K562 (cell line): ENCODE measurements around the gene GRB10. TPM values are rescaled to one million over a fixed set of nuclear protein-coding genes. Genes with fewer than 3 reads are reported as not detected.

Experiments
- FOXA1 ChIP-seq: fragments of 450-650 bp; IDR thresholded peaks from 2 replicates; pipeline ENCODE4 v1.6.1; 2016; ENCODE audit warnings: mild to moderate bottlenecking, borderline replicate concordance
- JUNB ChIP-seq: fragments of 450-650 bp; formaldehyde crosslinking; conservative IDR thresholded peaks from 2 replicates; pipeline ENCODE4 v1.4.0; 2020; ENCODE audit warnings: mild to moderate bottlenecking
- MAFF ChIP-seq: IDR thresholded peaks from 2 replicates; pipeline ENCODE4 v1.6.1; 2012; ENCODE audit warnings: low read length, improper control_type of control experiment
- MTA1 ChIP-seq: fragments of 450-650 bp; IDR thresholded peaks from 2 replicates; pipeline ENCODE4 v1.6.1; 2017; ENCODE audit warnings: borderline replicate concordance
- NCOR1 ChIP-seq: fragments of 450-650 bp; IDR thresholded peaks from 2 replicates; pipeline ENCODE4 v1.6.1; 2016; ENCODE audit warnings: mild to moderate bottlenecking, moderate library complexity
- NFE2 ChIP-seq: IDR thresholded peaks from 2 replicates; pipeline ENCODE4 v1.6.1; 2014; ENCODE audit warnings: antibody characterized with exemption, low read depth
- PTTG1 ChIP-seq: fragments of 450-650 bp; IDR thresholded peaks from 2 replicates; pipeline ENCODE4 v1.6.1; 2016; ENCODE audit warnings: low read depth, mild to moderate bottlenecking, missing genetic modification characterization, missing compliant biosample characterization
- RHOXF2B ChIP-seq: fragments of 250-450 bp; sonication (Bioruptor Pico); conservative IDR thresholded peaks from 2 replicates; pipeline ENCODE4 v1.5.1; 2021
- SMARCA5 ChIP-seq: fragments of 450-650 bp; IDR thresholded peaks from 2 replicates; pipeline ENCODE4 v1.6.1; 2016
- SP2 ChIP-seq: IDR thresholded peaks from 2 replicates; pipeline ENCODE4 v1.6.1; 2011; ENCODE audit warnings: mild to moderate bottlenecking, low read depth, low read length, moderate library complexity; ENCODE audit not compliant: poor library complexity, severe bottlenecking; ENCODE audit errors: extremely low read depth
- SREBF2 ChIP-seq: sonication (generic); formaldehyde crosslinking; IDR thresholded peaks from 2 replicates; pipeline ENCODE4 v1.4.0; 2020; ENCODE audit warnings: mild to moderate bottlenecking, missing genetic modification reagents
- TCF3 ChIP-seq: sonication (generic); formaldehyde crosslinking; IDR thresholded peaks from 2 replicates; pipeline ENCODE4 v1.4.0; 2020; ENCODE audit warnings: mild to moderate bottlenecking, missing genetic modification reagents
- TOE1 ChIP-seq, 2 experiments: fragments of 450-650 bp in 1 of 2; sonication (generic) in 1 of 2; formaldehyde crosslinking in 1 of 2; IDR thresholded peaks; 2 replicates each; pipeline versions ENCODE4 v1.7.1 to v1.8.0; 2016 to 2022; ENCODE audit warnings: borderline replicate concordance in 2 of 2, mild to moderate bottlenecking in 2 of 2, antibody characterized with exemption in 1 of 2, inconsistent platforms in 1 of 2, low read depth in 1 of 2, missing genetic modification reagents in 1 of 2, moderate library complexity in 1 of 2
- XRCC5 ChIP-seq: fragments of 200-400 bp; formaldehyde crosslinking; IDR thresholded peaks from 2 replicates; pipeline ENCODE4 v1.6.1; 2017; ENCODE audit warnings: low read depth, mild to moderate bottlenecking, low read length
- ZBTB8A ChIP-seq: fragments of 450-650 bp; IDR thresholded peaks from 2 replicates; pipeline ENCODE4 v1.6.1; 2018; ENCODE audit warnings: mild to moderate bottlenecking, moderate library complexity; ENCODE audit not compliant: partially characterized antibody
- ZNF586 ChIP-seq: fragments of 450-650 bp; formaldehyde crosslinking; conservative IDR thresholded peaks from 2 replicates; pipeline ENCODE4 v1.4.0; 2020; ENCODE audit warnings: mild to moderate bottlenecking, moderate library complexity
- polyA plus RNA-seq, 8 experiments: library from polyadenylated mRNA; depleted of rRNA in 4 of 8; stranded (reverse) in 5 of 8; unstranded in 3 of 8; fragments of >200 nt; fragmentation: Nextera tagmentation in 2 of 8; fragmentation: Illumina TruSeq in 1 of 8; extraction: Ambion mirVana in 2 of 8; extraction: Trizol in 1 of 8; gene quantifications; 2 replicates each; pipeline versions ENCODE4 v1.2.1 to v1.2.3, GENCODE V29; 2011 to 2014; ENCODE audit warnings: inconsistent platforms in 1 of 8, missing spikeins in 1 of 8
- total RNA-seq, 7 experiments: library from RNA; depleted of rRNA in 6 of 7; stranded (reverse); fragments of >200 nt in 6 of 7; fragmentation: Illumina TruSeq in 2 of 7; extraction: Trizol in 2 of 7; gene quantifications; 2 replicates each; pipeline versions ENCODE4 v1.2.1 to v1.2.3, GENCODE V29; 2011 to 2021; ENCODE audit warnings: low replicate concordance in 1 of 7
- TF ChIP-seq, protein P1 (sequence below): fragments of 450-650 bp; IDR thresholded peaks from 2 replicates; pipeline ENCODE4 v1.7.1; 2018; ENCODE audit warnings: mild to moderate bottlenecking, low read depth; ENCODE audit not compliant: partially characterized antibody
- TF ChIP-seq, protein P2 (sequence below): sonication (generic); formaldehyde crosslinking; IDR thresholded peaks from 2 replicates; pipeline ENCODE4 v1.9.0; 2022; ENCODE audit warnings: mild to moderate bottlenecking, missing genetic modification reagents
- TF ChIP-seq, protein P3 (sequence below), 2 experiments: fragments of 450-650 bp in 1 of 2; sonication (generic) in 1 of 2; formaldehyde crosslinking in 1 of 2; IDR thresholded peaks in 1 of 2; conservative IDR thresholded peaks in 1 of 2; 2 replicates each; pipeline versions ENCODE4 v1.6.1 to v1.8.1; 2016 to 2023; ENCODE audit warnings: mild to moderate bottlenecking in 2 of 2, moderate library complexity in 2 of 2, inconsistent platforms in 1 of 2, missing genetic modification reagents in 1 of 2
- TF ChIP-seq, protein P4 (sequence below): sonication (generic); formaldehyde crosslinking; IDR thresholded peaks from 2 replicates; pipeline ENCODE4 v1.8.0; 2022; ENCODE audit warnings: mild to moderate bottlenecking, low read depth, missing genetic modification reagents
- TF ChIP-seq, protein P5 (sequence below): fragments of 450-650 bp; IDR thresholded peaks from 2 replicates; pipeline ENCODE4 v1.6.1; 2016; ENCODE audit warnings: antibody characterized with exemption

The GRB10 gene
- total and polyA plus RNA-seq, 9 of the 15 experiments (the other 6 are each of a cell fraction or from before 2014, with no cell fraction given): 8.9 to 88.5 (median 40.7) TPM

DNA sequence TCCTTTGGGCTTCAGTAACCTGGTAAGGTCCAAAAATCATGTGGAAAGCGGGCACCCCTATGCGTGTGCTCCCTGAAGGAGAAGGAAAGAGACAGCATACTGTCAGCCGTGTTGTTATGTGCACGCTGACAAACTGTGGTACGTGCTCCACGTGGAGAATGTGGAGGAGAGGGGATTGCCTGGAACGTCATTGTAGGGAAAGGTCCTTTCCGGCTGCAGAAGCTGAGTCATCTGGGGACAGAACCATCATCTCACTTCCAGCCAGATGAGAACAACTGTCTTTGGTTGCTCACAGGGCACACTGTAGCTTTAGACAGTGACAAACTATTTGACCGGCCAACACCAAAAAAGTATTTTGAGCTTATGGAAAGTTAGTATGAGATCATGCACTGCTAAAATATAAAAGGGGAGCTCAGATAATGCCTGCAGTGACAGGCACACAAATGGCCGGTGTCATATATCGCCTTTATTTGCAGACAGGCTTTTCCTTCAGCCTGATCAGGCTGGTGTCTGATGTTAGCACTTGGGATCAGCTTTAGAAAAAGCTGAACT is 38.8 kb upstream of the GRB10 start (continued):
- no peak for TF ChIP-seq JUNB (CRISPR knock-in tag)
- no peak for TF ChIP-seq ZBTB8A
- TF ChIP-seq NCOR1: no peak
- TF ChIP-seq SREBF2: no peak
- no peak for TF ChIP-seq XRCC5
- no peak for TF ChIP-seq RHOXF2B (CRISPR knock-in tag)
- no peak for TF ChIP-seq TCF3 (CRISPR knock-in tag)
- TF ChIP-seq ZNF586 (CRISPR knock-in tag): no peak
- TF ChIP-seq, protein P1, sequence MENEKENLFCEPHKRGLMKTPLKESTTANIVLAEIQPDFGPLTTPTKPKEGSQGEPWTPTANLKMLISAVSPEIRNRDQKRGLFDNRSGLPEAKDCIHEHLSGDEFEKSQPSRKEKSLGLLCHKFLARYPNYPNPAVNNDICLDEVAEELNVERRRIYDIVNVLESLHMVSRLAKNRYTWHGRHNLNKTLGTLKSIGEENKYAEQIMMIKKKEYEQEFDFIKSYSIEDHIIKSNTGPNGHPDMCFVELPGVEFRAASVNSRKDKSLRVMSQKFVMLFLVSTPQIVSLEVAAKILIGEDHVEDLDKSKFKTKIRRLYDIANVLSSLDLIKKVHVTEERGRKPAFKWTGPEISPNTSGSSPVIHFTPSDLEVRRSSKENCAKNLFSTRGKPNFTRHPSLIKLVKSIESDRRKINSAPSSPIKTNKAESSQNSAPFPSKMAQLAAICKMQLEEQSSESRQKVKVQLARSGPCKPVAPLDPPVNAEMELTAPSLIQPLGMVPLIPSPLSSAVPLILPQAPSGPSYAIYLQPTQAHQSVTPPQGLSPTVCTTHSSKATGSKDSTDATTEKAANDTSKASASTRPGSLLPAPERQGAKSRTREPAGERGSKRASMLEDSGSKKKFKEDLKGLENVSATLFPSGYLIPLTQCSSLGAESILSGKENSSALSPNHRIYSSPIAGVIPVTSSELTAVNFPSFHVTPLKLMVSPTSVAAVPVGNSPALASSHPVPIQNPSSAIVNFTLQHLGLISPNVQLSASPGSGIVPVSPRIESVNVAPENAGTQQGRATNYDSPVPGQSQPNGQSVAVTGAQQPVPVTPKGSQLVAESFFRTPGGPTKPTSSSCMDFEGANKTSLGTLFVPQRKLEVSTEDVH: no peak
- TF ChIP-seq, protein P2, sequence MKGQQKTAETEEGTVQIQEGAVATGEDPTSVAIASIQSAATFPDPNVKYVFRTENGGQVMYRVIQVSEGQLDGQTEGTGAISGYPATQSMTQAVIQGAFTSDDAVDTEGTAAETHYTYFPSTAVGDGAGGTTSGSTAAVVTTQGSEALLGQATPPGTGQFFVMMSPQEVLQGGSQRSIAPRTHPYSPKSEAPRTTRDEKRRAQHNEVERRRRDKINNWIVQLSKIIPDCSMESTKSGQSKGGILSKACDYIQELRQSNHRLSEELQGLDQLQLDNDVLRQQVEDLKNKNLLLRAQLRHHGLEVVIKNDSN (CRISPR knock-in tag): no peak
- TF ChIP-seq MAFF: peak; percentile 44; the same call in 1 of the 2 replicates
- TF ChIP-seq, protein P3, sequence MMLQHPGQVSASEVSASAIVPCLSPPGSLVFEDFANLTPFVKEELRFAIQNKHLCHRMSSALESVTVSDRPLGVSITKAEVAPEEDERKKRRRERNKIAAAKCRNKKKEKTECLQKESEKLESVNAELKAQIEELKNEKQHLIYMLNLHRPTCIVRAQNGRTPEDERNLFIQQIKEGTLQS (IDR thresholded peaks at IDR 0.05): peak; percentile 73
- TF ChIP-seq, protein P3 (CRISPR knock-in tag; conservative IDR thresholded peaks at IDR 0.05): no peak
- TF ChIP-seq, protein P4, sequence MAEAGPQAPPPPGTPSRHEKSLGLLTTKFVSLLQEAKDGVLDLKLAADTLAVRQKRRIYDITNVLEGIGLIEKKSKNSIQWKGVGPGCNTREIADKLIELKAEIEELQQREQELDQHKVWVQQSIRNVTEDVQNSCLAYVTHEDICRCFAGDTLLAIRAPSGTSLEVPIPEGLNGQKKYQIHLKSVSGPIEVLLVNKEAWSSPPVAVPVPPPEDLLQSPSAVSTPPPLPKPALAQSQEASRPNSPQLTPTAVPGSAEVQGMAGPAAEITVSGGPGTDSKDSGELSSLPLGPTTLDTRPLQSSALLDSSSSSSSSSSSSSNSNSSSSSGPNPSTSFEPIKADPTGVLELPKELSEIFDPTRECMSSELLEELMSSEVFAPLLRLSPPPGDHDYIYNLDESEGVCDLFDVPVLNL: no peak
- no peak for TF ChIP-seq SMARCA5
- no peak for TF ChIP-seq TOE1 (IDR thresholded peaks at IDR 0.05; ENCODE audit: borderline replicate concordance)
- TF ChIP-seq TOE1 (CRISPR knock-in tag; IDR thresholded peaks at IDR 0.05; ENCODE audit: borderline replicate concordance, low read depth): no peak
- no peak for TF ChIP-seq MTA1
- TF ChIP-seq SP2: no peak
- no peak for TF ChIP-seq FOXA1
- TF ChIP-seq, protein P5, sequence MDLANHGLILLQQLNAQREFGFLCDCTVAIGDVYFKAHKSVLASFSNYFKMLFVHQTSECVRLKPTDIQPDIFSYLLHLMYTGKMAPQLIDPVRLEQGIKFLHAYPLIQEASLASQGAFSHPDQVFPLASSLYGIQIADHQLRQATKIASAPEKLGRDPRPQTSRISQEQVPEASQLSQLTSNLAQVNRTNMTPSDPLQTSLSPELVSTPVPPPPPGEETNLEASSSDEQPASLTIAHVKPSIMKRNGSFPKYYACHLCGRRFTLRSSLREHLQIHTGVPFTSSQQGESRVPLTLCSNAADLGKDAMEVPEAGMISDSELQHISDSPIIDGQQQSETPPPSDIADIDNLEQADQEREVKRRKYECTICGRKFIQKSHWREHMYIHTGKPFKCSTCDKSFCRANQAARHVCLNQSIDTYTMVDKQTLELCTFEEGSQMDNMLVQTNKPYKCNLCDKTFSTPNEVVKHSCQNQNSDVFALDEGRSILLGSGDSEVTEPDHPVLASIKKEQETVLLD: no peak
- TF ChIP-seq PTTG1 (tag): no peak
- peak; percentile 76 for TF ChIP-seq NFE2
